GM12878 (cell line): ENCODE results near the gene ASAH2B. TPM values are rescaled to one million over a fixed set of nuclear protein-coding genes. Genes with fewer than 3 reads are reported as not detected.
"Not testable (repeated sequence)": the region's sequence is repeated elsewhere in the genome, so short reads cannot be mapped to it uniquely, and the experiment has no call there.

Source experiments
- ATAC-seq: fragments of 200-7000 bp; cut with Tn5 transposase; 3 replicates; pipeline ENCODE4 v1.9.1; 2020; ENCODE audit warnings: mild to moderate bottlenecking, moderate library complexity
- BruUV-seq: library from RNA; stranded (reverse); fragments of 400-500 nt; replicated peaks from 2 replicates; lab custom pipeline; 2021; lab: Mats Ljungman, UMichigan
- CTCF ChIA-PET: fragments of 300-600 bp; sonication (Branson Sonifier 250); formaldehyde crosslinking; extraction: SDS; loops from one replicate; lab custom pipeline; 2021; ENCODE audit warnings: inconsistent platforms; lab: Yijun Ruan, JAX
- POLR2A ChIA-PET: fragments of 350-600 bp; formaldehyde crosslinking; extraction: SDS; loops from one replicate; lab custom pipeline; 2021; ENCODE audit warnings: inconsistent platforms; lab: Charles Lee
- RAD21 ChIA-PET: fragments of 300-600 bp; sonication (Branson Sonifier 250); formaldehyde crosslinking; loops from one replicate; lab custom pipeline; 2023; ENCODE audit warnings: antibody characterized with exemption; ENCODE audit not compliant: unreplicated experiment; lab: Charles Lee
- SMC1A ChIA-PET: fragments of 300-600 bp; sonication (Branson Sonifier 250); formaldehyde crosslinking; loops from one replicate; lab custom pipeline; 2023; ENCODE audit not compliant: unreplicated experiment, uncharacterized antibody; lab: Charles Lee
- DNase-seq: peaks from one replicate; pipeline ENCODE4 v3.0.0-alpha.2; 2011; ENCODE audit warnings: low read depth, low spot score
- FAIRE-seq: peaks from 3 replicates; lab custom pipeline; 2011; peaks lifted over from hg19 to GRCh38; lab: Jason Lieb, UNC
- H2AFZ ChIP-seq: 2 replicates; pipeline ENCODE4 v1.6.0; 2011; ENCODE audit warnings: low read depth, low read length, control low read depth; ENCODE audit not compliant: control insufficient read depth
- H3K27ac ChIP-seq: 2 replicates; pipeline ENCODE4 v1.5.1; 2011; ENCODE audit warnings: control low read depth; ENCODE audit not compliant: control insufficient read depth, insufficient read depth
- H3K27me3 ChIP-seq, 2 experiments: replicated peaks in 1 of 2; 2 replicates each; pipeline versions ENCODE4 v1.6.0 to v1.6.1; 2011; ENCODE audit warnings: low read length in 1 of 2; ENCODE audit not compliant: control insufficient read depth in 2 of 2, insufficient read depth in 2 of 2
- H3K36me3 ChIP-seq, 2 experiments: 2 replicates each; pipeline ENCODE4 v1.5.1; 2011; ENCODE audit warnings: low read length in 1 of 2; ENCODE audit not compliant: control insufficient read depth in 2 of 2, insufficient read depth in 2 of 2
- H3K4me1 ChIP-seq: 2 replicates; pipeline ENCODE4 v1.6.1; 2011; ENCODE audit warnings: mild to moderate bottlenecking, low read length, moderate library complexity, mixed read lengths; ENCODE audit not compliant: control insufficient read depth, insufficient read depth
- H3K4me2 ChIP-seq: 2 replicates; pipeline ENCODE4 v1.6.0; 2011; ENCODE audit warnings: control low read depth; ENCODE audit not compliant: control insufficient read depth, insufficient read depth
- H3K4me3 ChIP-seq: fragments of 200-600 bp; sonication (generic); 2 replicates; pipeline ENCODE4 v1.5.1; 2016
- H3K79me2 ChIP-seq: 2 replicates; pipeline ENCODE4 v1.6.0; 2011; ENCODE audit warnings: low read length; ENCODE audit not compliant: control insufficient read depth, insufficient read depth
- H3K9ac ChIP-seq: 2 replicates; pipeline ENCODE4 v1.8.0; 2011; ENCODE audit warnings: low read length, control low read depth, mixed read lengths; ENCODE audit not compliant: control insufficient read depth, insufficient read depth
- H3K9me3 ChIP-seq: replicated peaks from 3 replicates; pipeline ENCODE4 v1.5.1; 2011; ENCODE audit warnings: mild to moderate bottlenecking, low read length; ENCODE audit not compliant: control insufficient read depth, insufficient read depth
- H4K20me1 ChIP-seq: 2 replicates; pipeline ENCODE4 v1.6.0; 2011; ENCODE audit not compliant: control insufficient read depth, insufficient read depth
- SPI1 ChIP-seq: IDR thresholded peaks from 2 replicates; pipeline ENCODE4 v1.6.1; 2011; ENCODE audit warnings: low read depth, mild to moderate bottlenecking, low read length, moderate library complexity, borderline replicate concordance; ENCODE audit not compliant: insufficient read depth
- whole genome bisulfite sequencing: methylation state at CpG from one replicate; pipeline ENCODE4 v1.1.6; 2016; ENCODE audit warnings: low lambda C conversion rate; ENCODE audit not compliant: insufficient replicate concordance, insufficient coverage; ENCODE audit errors: missing lambda C conversion rate; 5-methylcytosine and 5-hydroxymethylcytosine counted together
- in situ Hi-C: fragments of 300-500 bp; cut with MboI; formaldehyde crosslinking; loops from 9 replicates; pipeline ENCODE4 v1.14.3; 2018; ENCODE audit warnings: mixed read lengths
- intact Hi-C: fragments of 100-400 bp; cut with micrococcal nuclease; formaldehyde crosslinking; loops from one replicate; pipeline ENCODE4 v1.14.2; 2022; ENCODE audit not compliant: unreplicated experiment
- polyA plus RNA-seq, 11 experiments: library from polyadenylated mRNA; depleted of rRNA in 4 of 11; unstranded in 6 of 11; stranded (reverse) in 5 of 11; fragments of >200 nt; fragmentation: Nextera tagmentation in 4 of 11; fragmentation: Illumina TruSeq in 1 of 11; extraction: Ambion mirVana in 4 of 11; extraction: Trizol in 1 of 11; gene quantifications; 1 replicate in 1 of 11; 2 replicates in 10 of 11; pipeline versions ENCODE4 v1.2.1 to v1.2.3, GENCODE V29; 2011 to 2016; ENCODE audit warnings: inconsistent platforms in 2 of 11, missing spikeins in 2 of 11, low read depth in 1 of 11
- total RNA-seq, 4 experiments: library from RNA; depleted of rRNA in 3 of 4; stranded (reverse); fragments of >200 nt in 3 of 4; fragmentation: Illumina TruSeq in 1 of 4; extraction: Trizol in 1 of 4; gene quantifications; 2 replicates each; pipeline versions ENCODE4 v1.2.1 to v1.2.3, GENCODE V29; 2013 to 2021
- TF ChIP-seq, protein P1 (sequence below): fragments of 450-650 bp; IDR thresholded peaks from 2 replicates; pipeline ENCODE4 v1.6.1; 2016; ENCODE audit warnings: mild to moderate bottlenecking

The ASAH2B gene
- total and polyA plus RNA-seq, 10 of the 15 experiments (the other 5 are each of a cell fraction or from before 2014, with no cell fraction given): 1.6 to 5.4 (median 3.0) TPM

DNA sequence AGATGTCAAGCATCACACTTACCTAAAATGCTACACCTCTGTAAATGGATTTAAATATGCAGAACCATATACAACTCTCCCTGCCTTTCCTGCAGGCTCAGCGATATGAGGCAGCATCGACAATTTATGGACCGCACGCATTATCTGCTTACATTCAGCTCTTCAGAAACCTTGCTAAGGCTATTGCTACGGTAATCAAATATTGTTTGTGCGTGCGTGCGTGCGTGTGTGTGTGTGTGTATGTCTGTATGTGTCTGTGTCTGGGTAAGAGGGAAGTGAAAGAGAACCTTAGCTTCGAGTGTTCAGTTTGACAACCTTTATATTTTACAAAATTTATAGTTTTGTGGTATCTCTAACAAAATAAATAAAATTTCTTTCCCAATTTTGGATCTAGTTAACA lies 3.1 kb downstream of the ASAH2B start:
- TF ChIP-seq, protein P1, sequence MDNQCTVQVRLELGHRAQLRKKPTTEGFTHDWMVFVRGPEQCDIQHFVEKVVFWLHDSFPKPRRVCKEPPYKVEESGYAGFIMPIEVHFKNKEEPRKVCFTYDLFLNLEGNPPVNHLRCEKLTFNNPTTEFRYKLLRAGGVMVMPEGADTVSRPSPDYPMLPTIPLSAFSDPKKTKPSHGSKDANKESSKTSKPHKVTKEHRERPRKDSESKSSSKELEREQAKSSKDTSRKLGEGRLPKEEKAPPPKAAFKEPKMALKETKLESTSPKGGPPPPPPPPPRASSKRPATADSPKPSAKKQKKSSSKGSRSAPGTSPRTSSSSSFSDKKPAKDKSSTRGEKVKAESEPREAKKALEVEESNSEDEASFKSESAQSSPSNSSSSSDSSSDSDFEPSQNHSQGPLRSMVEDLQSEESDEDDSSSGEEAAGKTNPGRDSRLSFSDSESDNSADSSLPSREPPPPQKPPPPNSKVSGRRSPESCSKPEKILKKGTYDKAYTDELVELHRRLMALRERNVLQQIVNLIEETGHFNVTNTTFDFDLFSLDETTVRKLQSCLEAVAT: peak; percentile 60
- peak; percentile 39; the same call in 1 of the 2 replicates for TF ChIP-seq SPI1
- intact Hi-C loops, RAD21 ChIA-PET, H3K27me3 ChIP-seq, DNase-seq, FAIRE-seq, H3K79me2 ChIP-seq, H3K9ac ChIP-seq, BruUV-seq, POLR2A ChIA-PET, H3K4me2 ChIP-seq, H3K36me3 ChIP-seq, SMC1A ChIA-PET, H3K4me3 ChIP-seq, H3K9me3 ChIP-seq, ATAC-seq, CTCF ChIA-PET, H2AFZ ChIP-seq, H4K20me1 ChIP-seq, in situ Hi-C loops, H3K27ac ChIP-seq, H3K4me1 ChIP-seq: not testable (repeated sequence)
- WGBS: 84% methylated on average over 10 of the region's 10 CpGs

DNA sequence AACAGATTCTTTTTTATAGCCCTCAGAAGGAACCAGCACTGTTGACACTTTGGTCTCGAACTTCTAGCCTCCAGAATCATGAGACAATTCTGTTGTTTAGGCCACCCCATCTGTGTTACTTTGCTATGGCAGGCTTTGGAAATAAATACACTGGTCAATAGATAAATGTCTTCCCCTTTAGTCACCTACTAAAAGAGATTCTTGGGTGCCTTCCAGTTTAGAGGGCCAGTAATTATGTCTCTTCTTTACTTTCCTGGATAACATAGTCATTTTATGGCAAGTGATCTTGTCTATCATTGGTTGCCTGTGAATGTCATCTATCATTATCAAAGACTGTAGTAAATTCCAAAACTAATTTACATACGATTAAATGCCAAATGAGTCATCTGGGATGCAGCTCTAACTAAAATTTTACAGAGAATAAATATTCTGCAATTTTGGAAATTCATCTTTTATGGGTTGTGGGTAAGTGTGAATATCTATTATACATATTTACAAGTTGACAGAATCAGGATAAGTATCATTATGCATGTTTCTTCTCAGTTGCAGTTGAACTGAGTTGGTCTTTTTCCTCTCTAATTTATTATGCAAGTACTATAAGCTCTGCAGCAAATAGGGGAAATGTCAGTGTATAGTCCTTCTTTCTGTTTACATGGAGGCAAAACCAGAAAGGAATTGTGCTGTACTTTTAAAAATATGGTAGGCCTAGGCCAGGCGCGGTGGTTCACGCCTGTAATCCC lies 27.2 kb downstream of the ASAH2B start:
- H3K36me3 ChIP-seq, FAIRE-seq, H4K20me1 ChIP-seq, H3K27me3 ChIP-seq, ATAC-seq, H3K4me1 ChIP-seq, CTCF ChIA-PET, H2AFZ ChIP-seq, BruUV-seq, H3K79me2 ChIP-seq, H3K4me3 ChIP-seq, H3K27ac ChIP-seq, RAD21 ChIA-PET, H3K4me2 ChIP-seq, H3K9me3 ChIP-seq, DNase-seq, POLR2A ChIA-PET, H3K9ac ChIP-seq, SMC1A ChIA-PET: not testable (repeated sequence)
- 45% methylated on average over 4 of the region's 5 CpGs for WGBS
- in situ Hi-C loops (loop anchor here (10.0 kb wide), 1 partner anchor 592 kb away; no protein-coding TSS in a partner anchor), intact Hi-C loops (loop anchor here (10.0 kb wide), 1 partner anchor 592 kb away; no protein-coding TSS in a partner anchor)

DNA sequence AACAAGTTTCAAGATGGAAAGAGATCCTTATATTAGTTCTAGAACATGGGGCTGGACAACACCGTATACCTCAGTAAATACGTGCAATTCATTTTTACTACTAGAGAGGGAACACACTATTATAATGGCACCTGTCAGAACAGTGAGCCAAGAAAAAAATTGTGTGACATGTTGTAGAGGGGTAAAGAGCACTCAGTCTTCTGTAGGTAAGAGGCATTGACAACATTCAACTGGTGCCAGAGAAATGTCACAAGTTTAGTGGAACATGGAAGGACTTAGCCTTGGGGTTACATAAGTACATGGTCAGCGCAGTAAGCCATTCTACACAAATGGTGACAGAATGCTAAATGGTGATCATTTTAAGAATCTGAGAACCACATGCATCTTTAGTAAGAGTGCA lies 32.3 kb downstream of the ASAH2B start:
- H3K4me3 ChIP-seq, SMC1A ChIA-PET, in situ Hi-C loops, BruUV-seq, RAD21 ChIA-PET, H3K27ac ChIP-seq, H3K79me2 ChIP-seq, H4K20me1 ChIP-seq, H3K9ac ChIP-seq, H3K4me1 ChIP-seq, FAIRE-seq, DNase-seq, POLR2A ChIA-PET, CTCF ChIA-PET, H2AFZ ChIP-seq, intact Hi-C loops, H3K27me3 ChIP-seq, H3K36me3 ChIP-seq, H3K9me3 ChIP-seq, ATAC-seq, H3K4me2 ChIP-seq: not testable (repeated sequence)
- WGBS: 57% methylated on average over 3 of the region's 3 CpGs
